ENCODE measurements around the gene UBE2O.

The UBE2O gene

DNA sequence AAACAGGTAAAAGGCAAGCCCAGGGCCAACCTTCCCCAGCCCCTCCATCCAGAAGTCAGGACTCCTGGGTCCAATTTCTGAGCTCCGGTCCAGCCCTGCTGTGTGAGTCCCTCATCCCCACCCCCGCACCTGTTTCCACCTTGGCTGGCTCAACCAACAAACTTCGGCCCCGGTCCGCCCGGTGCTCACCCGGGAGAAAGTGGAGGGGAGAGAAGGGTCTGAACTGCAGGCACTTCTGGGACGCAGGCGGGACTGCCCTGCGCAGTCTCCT, 47.7 kb upstream of the UBE2O start:
- CTCF ChIA-PET: interaction anchor here (1.0 to 3.6 kb wide), 4 partner anchors 34 to 221 kb away, joined by 5 to 15 read pairs (median 8); partner anchors contain the start of gene AANAT

DNA sequence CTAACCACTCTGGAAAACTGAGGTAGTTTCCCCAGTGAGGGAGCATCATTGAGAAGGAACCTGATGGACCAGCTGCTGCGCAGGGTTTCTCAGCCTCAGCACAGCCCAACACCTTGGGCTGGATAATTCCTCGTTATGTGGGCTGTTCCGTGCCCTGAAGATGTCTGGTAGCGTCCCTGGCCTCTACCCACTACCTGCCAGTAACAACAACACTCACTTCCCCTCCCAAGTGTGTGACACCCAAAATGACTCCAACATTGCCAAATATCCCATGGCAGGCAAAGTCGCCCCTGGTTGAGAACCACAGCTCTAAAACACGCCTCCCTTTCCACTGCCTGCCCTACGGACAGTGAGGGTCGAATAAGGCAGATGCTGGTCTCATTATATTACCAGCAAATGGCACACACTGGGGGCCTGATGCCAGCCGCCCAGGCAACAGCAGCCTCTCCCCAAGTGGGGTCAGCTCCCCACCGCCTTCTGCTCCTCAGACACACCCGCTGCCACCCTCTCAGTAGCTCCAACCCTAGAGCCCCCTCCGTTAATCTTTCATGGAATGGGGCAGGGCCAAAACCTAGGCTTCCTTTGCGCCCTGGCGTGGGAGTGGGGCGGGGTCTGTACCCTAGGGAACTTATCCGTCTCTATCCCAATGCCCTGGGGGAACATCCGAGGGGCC, 47.3 kb upstream of the UBE2O start:
- Histone ChIP-seq H3K4me1 (ENCODE audit: control insufficient read depth, insufficient read depth, low read length) (peaks cover 21% of the 10 kb centered on the region), H3K36me3 (ENCODE audit: control insufficient read depth in 2 of 2, insufficient read depth in 1 of 2, low read length in 2 of 2) (no peaks in the 10 kb centered on the region), H3K27ac (ENCODE audit: extremely low read depth, low read depth, low read length) (no peak overlapping the region; the same call in 1 of the 2 replicates), H3K9me3 (ENCODE audit: control insufficient read depth, insufficient read depth, low read depth, low read length) (no peaks in the 10 kb centered on the region), H3K4me3 (ENCODE audit: low read depth, low read length) (peak overlapping the region; percentile 66)
- ChIA-PET CTCF (interaction anchor here (0.7 to 3.6 kb wide), 5 partner anchors 34 to 221 kb away, joined by 3 to 15 read pairs (median 5); partner anchors contain the start of gene AANAT), POLR2A (interaction anchor here (0.6 to 1.1 kb wide), 4 partner anchors 51 to 295 kb away, joined by 3 to 4 read pairs (median 3); no protein-coding TSS in a partner anchor)
- TF ChIP-seq, protein P1, sequence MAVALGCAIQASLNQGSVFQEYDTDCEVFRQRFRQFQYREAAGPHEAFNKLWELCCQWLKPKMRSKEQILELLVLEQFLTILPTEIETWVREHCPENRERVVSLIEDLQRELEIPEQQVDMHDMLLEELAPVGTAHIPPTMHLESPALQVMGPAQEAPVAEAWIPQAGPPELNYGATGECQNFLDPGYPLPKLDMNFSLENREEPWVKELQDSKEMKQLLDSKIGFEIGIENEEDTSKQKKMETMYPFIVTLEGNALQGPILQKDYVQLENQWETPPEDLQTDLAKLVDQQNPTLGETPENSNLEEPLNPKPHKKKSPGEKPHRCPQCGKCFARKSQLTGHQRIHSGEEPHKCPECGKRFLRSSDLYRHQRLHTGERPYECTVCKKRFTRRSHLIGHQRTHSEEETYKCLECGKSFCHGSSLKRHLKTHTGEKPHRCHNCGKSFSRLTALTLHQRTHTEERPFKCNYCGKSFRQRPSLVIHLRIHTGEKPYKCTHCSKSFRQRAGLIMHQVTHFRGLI (tag by site-specific recombination; IDR thresholded peaks at IDR 0.05): peak; percentile 69
- TF ChIP-seq, protein P2, sequence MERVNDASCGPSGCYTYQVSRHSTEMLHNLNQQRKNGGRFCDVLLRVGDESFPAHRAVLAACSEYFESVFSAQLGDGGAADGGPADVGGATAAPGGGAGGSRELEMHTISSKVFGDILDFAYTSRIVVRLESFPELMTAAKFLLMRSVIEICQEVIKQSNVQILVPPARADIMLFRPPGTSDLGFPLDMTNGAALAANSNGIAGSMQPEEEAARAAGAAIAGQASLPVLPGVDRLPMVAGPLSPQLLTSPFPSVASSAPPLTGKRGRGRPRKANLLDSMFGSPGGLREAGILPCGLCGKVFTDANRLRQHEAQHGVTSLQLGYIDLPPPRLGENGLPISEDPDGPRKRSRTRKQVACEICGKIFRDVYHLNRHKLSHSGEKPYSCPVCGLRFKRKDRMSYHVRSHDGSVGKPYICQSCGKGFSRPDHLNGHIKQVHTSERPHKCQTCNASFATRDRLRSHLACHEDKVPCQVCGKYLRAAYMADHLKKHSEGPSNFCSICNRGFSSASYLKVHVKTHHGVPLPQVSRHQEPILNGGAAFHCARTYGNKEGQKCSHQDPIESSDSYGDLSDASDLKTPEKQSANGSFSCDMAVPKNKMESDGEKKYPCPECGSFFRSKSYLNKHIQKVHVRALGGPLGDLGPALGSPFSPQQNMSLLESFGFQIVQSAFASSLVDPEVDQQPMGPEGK (tag by site-specific recombination; IDR thresholded peaks at IDR 0.05): peak; percentile 42; the same call in 1 of the 2 replicates
- no peak for TF ChIP-seq ZBTB10 (tag by site-specific recombination; IDR thresholded peaks at IDR 0.05)
- 0 out of 2 replicates have a peak, but pooled peaks have one; percentile 36 for TF ChIP-seq SP3 (tag by site-specific recombination; IDR thresholded peaks at IDR 0.05)
- no peak for TF ChIP-seq ZNF830 (tag by site-specific recombination; IDR thresholded peaks at IDR 0.05; ENCODE audit: low read depth)
- TF ChIP-seq ZNF629 (tag by site-specific recombination; IDR thresholded peaks at IDR 0.05): no peak
- no peak for TF ChIP-seq ZNF610 (tag by site-specific recombination; IDR thresholded peaks at IDR 0.05; ENCODE audit: borderline replicate concordance)
- TF ChIP-seq ZNF561 (tag by site-specific recombination; IDR thresholded peaks at IDR 0.05; ENCODE audit: borderline replicate concordance): no peak
- no peak for TF ChIP-seq ZNF549 (tag by site-specific recombination; IDR thresholded peaks at IDR 0.05)
- TF ChIP-seq KLF1 (tag by site-specific recombination; IDR thresholded peaks at IDR 0.05): peak; percentile 43; the same call in 1 of the 2 replicates
- TF ChIP-seq ZNF341 (tag by site-specific recombination; IDR thresholded peaks at IDR 0.05; ENCODE audit: low read depth): peak; percentile 29; the same call in 1 of the 2 replicates
- no peak for TF ChIP-seq ZNF202 (tag by site-specific recombination; IDR thresholded peaks at IDR 0.05; ENCODE audit: borderline replicate concordance)
- TF ChIP-seq ZNF600 (tag by site-specific recombination; IDR thresholded peaks at IDR 0.05): peak; percentile 85
- no peak for TF ChIP-seq ZNF214 (tag by site-specific recombination; IDR thresholded peaks at IDR 0.05; ENCODE audit: borderline replicate concordance)
- peak; percentile 37; the same call in 1 of the 2 replicates for TF ChIP-seq ZFHX2 (tag by site-specific recombination; conservative IDR thresholded peaks at IDR 0.05)

More for the DNA sequence above, 47.7 kb upstream of the UBE2O start:
- H3K9me3 ChIP-seq (ENCODE audit: control insufficient read depth, insufficient read depth, low read depth, low read length): no peaks in the 10 kb centered on the region
- POLR2A ChIA-PET: interaction anchor here (1.1 kb wide), 1 partner anchor 51 kb away, joined by 3 read pairs; no protein-coding TSS in a partner anchor
- H3K27ac ChIP-seq (ENCODE audit: extremely low read depth, low read depth, low read length): no peak overlapping the region; the same call in 1 of the 2 replicates
- peak; percentile 74 for TF ChIP-seq ZNF335 (tag by site-specific recombination; conservative IDR thresholded peaks at IDR 0.05)
- TF ChIP-seq ZBTB20 (tag by site-specific recombination; IDR thresholded peaks at IDR 0.05): peak; percentile 17; the same call in 1 of the 2 replicates
- peak; percentile 6; the same call in 1 of the 2 replicates for TF ChIP-seq ZFHX2 (tag by site-specific recombination; conservative IDR thresholded peaks at IDR 0.05)
- TF ChIP-seq SALL2 (tag by site-specific recombination; IDR thresholded peaks at IDR 0.05; ENCODE audit: borderline replicate concordance): no peak
- TF ChIP-seq ZEB2 (tag by site-specific recombination; IDR thresholded peaks at IDR 0.05): peak; percentile 32; the same call in 1 of the 2 replicates
- peak; percentile 12; the same call in 1 of the 2 replicates for TF ChIP-seq ZNF600 (tag by site-specific recombination; IDR thresholded peaks at IDR 0.05)
- no peak for TF ChIP-seq ZNF19 (tag by site-specific recombination; IDR thresholded peaks at IDR 0.05; ENCODE audit: low read depth)
- TF ChIP-seq TRIM28 (IDR thresholded peaks at IDR 0.05; ENCODE audit: borderline replicate concordance, low read length): no peak
- no peak for TF ChIP-seq EGR2 (tag by site-specific recombination; IDR thresholded peaks at IDR 0.05; ENCODE audit: low read depth)
- TF ChIP-seq SP2 (tag by site-specific recombination; IDR thresholded peaks at IDR 0.05): 0 out of 2 replicates have a peak, but pooled peaks have one; percentile 7
- peaks cover 18% of the 10 kb centered on the region for H3K4me1 ChIP-seq (ENCODE audit: control insufficient read depth, insufficient read depth, low read length)
- peak overlapping the region; percentile 66 for H3K4me3 ChIP-seq (ENCODE audit: low read depth, low read length)
- H3K36me3 ChIP-seq (ENCODE audit: control insufficient read depth in 2 of 2, insufficient read depth in 1 of 2, low read length in 2 of 2): no peaks in the 10 kb centered on the region
